ENCODE data around the gene EGFL7.

Gene EGFL7

GRCh38 chr9:136662656-136663581 is at the start of gene EGFL7:
TSS of gene EGFL7 (plus strand) at chr9:136662916. CDS start at chr9:136668283, 5,367 bp downstream.
- DNase-seq, result no peak

GRCh38 chr9:136613824-136614371 is 48.8 kb upstream of the EGFL7 start:
- no peak for DNase-seq

- no peak for DNase-seq
These were observed 48.3 kb upstream of the EGFL7 start for GRCh38 chr9:136614372-136614922.

- no peak for DNase-seq
These were observed 47.6 kb upstream of the EGFL7 start for GRCh38 chr9:136614967-136615623.

- DNase-seq, result no peak
These were observed 46.9 kb upstream of the EGFL7 start for GRCh38 chr9:136615631-136616306.

GRCh38 chr9:136616307-136616635 is 46.4 kb upstream of the EGFL7 start:
- no peak for DNase-seq

GRCh38 chr9:136616948-136617695 is 45.6 kb upstream of the EGFL7 start:
- DNase-seq, result no peak

- no peak for DNase-seq
These were observed 44.8 kb upstream of the EGFL7 start for GRCh38 chr9:136617746-136618579.

GRCh38 chr9:136618580-136619547 is 43.9 kb upstream of the EGFL7 start:
- DNase-seq, result no peak

- DNase-seq, result no peak
These were observed 42.8 kb upstream of the EGFL7 start for GRCh38 chr9:136619742-136620440.

GRCh38 chr9:136620441-136621018 is 42.2 kb upstream of the EGFL7 start:
- DNase-seq, result no peak

- no peak for DNase-seq
These were observed 41.5 kb upstream of the EGFL7 start for GRCh38 chr9:136621019-136621733.

GRCh38 chr9:136621734-136622093 is 41.0 kb upstream of the EGFL7 start:
- DNase-seq, result no peak

GRCh38 chr9:136622538-136622948 is 40.2 kb upstream of the EGFL7 start:
- DNase-seq, result no peak

GRCh38 chr9:136623016-136623841 is 39.5 kb upstream of the EGFL7 start:
- no peak for DNase-seq

GRCh38 chr9:136623842-136624183 is 38.9 kb upstream of the EGFL7 start:
- no peak for DNase-seq

GRCh38 chr9:136624184-136624951 is 38.3 kb upstream of the EGFL7 start:
- DNase-seq, result no peak

All from NCI-H446 treated with DMSO at 0.1 percent for 48 hours (cell line).